Measurements from ENCODE around the gene ACE.

Gene ACE

DNA sequence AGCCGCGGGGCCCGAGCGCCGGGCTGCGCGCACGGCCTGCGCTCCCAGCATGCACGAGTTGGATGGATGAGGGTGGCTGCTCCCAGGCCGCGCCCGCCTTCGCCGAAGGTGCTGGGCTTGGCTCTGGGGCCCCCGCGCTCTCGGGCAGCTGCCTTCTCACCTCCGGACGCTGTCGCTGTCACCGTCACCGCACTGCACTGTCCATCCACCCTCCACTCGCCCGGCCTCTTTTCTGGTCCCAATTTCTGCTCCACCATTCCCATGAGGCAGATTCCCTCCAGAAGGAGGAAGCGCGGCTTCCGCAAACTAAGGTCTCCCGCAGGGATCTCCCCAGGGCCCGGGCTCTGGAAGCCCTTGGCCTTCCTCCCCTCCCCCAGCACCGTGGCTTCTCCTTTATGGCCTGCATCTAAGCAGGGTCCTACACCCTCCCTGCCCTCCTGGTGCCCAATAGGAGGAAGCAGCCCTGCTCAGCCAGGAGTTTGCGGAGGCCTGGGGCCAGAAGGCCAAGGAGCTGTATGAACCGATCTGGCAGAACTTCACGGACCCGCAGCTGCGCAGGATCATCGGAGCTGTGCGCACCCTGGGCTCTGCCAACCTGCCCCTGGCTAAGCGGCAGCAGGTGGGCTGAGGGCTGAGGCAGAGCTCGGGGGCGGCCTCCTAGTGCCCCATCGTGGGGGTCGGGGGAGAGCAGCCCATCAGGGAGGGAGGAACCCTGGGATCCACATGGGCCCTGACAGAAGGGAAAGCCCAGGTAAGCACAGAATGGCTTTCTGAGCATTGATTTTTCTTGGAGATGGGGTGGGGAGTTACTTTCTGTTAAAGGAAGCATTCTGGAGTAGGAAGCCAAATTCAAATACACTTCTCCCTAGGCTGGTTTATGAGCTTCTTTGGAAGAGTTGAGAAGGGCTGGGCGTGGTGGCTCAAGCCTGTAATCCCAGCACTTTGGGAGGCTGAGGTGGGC is 899 bp downstream of the ACE start:
- peak overlapping the region in 1 of 2 experiments; percentile 32 for H3K4me3 ChIP-seq (ENCODE audit: low read depth in 1 of 2, low read length in 1 of 2)
- H3K9me3 ChIP-seq: no peaks in the 10 kb centered on the region
- TF ChIP-seq, protein P1, sequence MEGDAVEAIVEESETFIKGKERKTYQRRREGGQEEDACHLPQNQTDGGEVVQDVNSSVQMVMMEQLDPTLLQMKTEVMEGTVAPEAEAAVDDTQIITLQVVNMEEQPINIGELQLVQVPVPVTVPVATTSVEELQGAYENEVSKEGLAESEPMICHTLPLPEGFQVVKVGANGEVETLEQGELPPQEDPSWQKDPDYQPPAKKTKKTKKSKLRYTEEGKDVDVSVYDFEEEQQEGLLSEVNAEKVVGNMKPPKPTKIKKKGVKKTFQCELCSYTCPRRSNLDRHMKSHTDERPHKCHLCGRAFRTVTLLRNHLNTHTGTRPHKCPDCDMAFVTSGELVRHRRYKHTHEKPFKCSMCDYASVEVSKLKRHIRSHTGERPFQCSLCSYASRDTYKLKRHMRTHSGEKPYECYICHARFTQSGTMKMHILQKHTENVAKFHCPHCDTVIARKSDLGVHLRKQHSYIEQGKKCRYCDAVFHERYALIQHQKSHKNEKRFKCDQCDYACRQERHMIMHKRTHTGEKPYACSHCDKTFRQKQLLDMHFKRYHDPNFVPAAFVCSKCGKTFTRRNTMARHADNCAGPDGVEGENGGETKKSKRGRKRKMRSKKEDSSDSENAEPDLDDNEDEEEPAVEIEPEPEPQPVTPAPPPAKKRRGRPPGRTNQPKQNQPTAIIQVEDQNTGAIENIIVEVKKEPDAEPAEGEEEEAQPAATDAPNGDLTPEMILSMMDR (IDR thresholded peaks at IDR 0.05): no peak
- H3K27ac ChIP-seq: no peak overlapping the region
- H3K36me3 ChIP-seq: no peaks in the 10 kb centered on the region
- H3K4me1 ChIP-seq (ENCODE audit: control insufficient read depth in 1 of 2, insufficient read depth in 1 of 2, low read depth in 1 of 2, low read length in 1 of 2): peaks cover 5 to 16% of the 10 kb centered on the region in 2 experiments
- H3K27me3 ChIP-seq: peaks cover 72% of the 10 kb centered on the region

DNA sequence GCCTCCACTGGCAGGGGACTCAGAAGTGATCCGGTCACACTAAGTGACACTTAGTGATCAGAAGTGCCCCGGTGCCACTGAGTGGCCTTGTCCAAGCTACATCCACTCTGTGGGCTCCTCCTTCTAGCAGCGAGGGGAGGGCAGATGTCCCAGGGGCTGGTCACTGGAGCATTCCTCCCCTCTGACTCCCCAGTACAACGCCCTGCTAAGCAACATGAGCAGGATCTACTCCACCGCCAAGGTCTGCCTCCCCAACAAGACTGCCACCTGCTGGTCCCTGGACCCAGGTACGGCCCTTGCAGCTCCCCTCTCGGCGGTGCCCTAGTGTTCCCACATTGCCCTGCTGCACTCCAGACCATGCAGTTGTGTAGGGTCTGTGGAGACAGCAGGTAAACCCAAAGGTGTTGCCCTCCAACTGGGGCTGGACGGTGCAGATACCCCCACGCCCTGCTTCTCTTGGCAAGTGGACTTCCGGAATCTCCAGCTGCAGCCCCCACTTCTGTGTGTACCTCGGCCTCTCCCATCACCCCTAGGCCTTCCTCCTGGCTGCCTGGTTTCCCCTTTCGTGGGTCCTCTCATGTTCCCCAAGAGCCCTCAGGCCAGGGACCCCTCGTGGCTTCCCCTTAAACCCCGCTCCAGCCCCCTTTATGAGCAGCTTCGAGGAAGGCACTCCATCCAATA is 2.1 kb downstream of the ACE start:
- no peak overlapping the region for H3K27ac ChIP-seq
- no peaks in the 10 kb centered on the region for H3K9me3 ChIP-seq
- no peak overlapping the region for H3K4me3 ChIP-seq (ENCODE audit: low read depth in 1 of 2, low read length in 1 of 2)
- TF ChIP-seq, protein P1 (IDR thresholded peaks at IDR 0.05): no peak
- H3K27me3 ChIP-seq: peaks cover 60% of the 10 kb centered on the region
- H3K36me3 ChIP-seq: no peaks in the 10 kb centered on the region
- H3K4me1 ChIP-seq (ENCODE audit: control insufficient read depth in 1 of 2, insufficient read depth in 1 of 2, low read depth in 1 of 2, low read length in 1 of 2): peaks cover 5 to 16% of the 10 kb centered on the region in 2 experiments

DNA sequence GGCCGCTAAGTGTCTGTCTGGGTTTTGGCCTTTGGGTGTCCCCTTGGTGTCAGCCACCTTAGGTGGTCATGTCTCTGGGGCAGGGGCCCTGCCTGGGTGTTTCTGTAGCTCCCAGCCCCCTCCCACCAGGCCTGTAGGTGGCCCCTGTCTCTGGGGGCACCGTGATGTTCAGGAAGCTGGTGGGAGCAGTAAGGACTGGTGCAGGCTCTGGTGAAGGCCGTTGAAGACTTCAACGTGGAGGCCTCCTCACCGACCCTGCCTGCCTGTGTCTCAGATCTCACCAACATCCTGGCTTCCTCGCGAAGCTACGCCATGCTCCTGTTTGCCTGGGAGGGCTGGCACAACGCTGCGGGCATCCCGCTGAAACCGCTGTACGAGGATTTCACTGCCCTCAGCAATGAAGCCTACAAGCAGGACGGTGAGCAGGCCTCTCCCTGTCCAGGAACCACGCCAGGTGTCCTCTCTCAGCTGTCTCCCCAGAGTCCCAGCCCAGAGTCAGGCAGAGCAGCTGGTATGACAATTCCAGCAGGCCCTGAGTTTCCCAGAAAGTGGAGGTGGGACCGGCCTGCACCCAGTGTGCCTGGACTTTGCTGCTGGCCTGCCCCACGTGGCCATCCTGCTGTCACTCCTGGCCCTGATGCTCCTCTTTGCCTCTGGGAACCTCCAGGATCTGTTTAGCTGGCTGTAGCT is 2.8 kb downstream of the ACE start:
- Histone ChIP-seq H3K36me3 (no peaks in the 10 kb centered on the region), H3K9me3 (no peaks in the 10 kb centered on the region), H3K4me3 (ENCODE audit: low read depth in 1 of 2, low read length in 1 of 2) (no peak overlapping the region), H3K27ac (no peak overlapping the region), H3K4me1 (ENCODE audit: control insufficient read depth in 1 of 2, insufficient read depth in 1 of 2, low read depth in 1 of 2, low read length in 1 of 2) (peaks cover 5 to 16% of the 10 kb centered on the region in 2 experiments), H3K27me3 (peaks cover 53% of the 10 kb centered on the region)
- TF ChIP-seq, protein P1 (IDR thresholded peaks at IDR 0.05): no peak

DNA sequence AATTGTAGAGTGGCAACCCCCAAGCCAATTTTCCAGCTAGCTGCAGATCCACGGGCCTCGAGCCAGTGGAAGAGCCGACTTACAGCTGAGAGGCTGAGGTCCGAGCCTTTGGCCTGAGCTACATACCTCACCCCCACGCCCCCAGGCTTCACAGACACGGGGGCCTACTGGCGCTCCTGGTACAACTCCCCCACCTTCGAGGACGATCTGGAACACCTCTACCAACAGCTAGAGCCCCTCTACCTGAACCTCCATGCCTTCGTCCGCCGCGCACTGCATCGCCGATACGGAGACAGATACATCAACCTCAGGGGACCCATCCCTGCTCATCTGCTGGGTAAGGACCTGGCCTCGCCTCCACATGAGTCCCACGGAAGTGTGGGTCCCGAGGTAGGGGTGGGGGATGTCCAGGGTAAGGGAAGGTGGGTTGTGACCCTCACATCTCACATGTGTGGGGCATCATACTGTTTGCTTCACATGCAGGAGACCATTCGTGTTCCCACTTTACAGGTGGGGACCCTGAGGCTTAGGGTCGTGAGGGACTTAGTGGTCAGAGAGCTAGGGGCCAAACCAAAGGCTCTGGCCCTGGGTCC is 3.4 kb downstream of the ACE start:
- TF ChIP-seq, protein P1 (IDR thresholded peaks at IDR 0.05): no peak
- no peak overlapping the region for H3K27ac ChIP-seq
- no peaks in the 10 kb centered on the region for H3K9me3 ChIP-seq
- no peaks in the 10 kb centered on the region for H3K36me3 ChIP-seq
- H3K4me1 ChIP-seq (ENCODE audit: control insufficient read depth in 1 of 2, insufficient read depth in 1 of 2, low read depth in 1 of 2, low read length in 1 of 2): peaks cover 5 to 16% of the 10 kb centered on the region in 2 experiments
- peaks cover 47% of the 10 kb centered on the region for H3K27me3 ChIP-seq
- no peak overlapping the region for H3K4me3 ChIP-seq (ENCODE audit: low read depth in 1 of 2, low read length in 1 of 2)

DNA sequence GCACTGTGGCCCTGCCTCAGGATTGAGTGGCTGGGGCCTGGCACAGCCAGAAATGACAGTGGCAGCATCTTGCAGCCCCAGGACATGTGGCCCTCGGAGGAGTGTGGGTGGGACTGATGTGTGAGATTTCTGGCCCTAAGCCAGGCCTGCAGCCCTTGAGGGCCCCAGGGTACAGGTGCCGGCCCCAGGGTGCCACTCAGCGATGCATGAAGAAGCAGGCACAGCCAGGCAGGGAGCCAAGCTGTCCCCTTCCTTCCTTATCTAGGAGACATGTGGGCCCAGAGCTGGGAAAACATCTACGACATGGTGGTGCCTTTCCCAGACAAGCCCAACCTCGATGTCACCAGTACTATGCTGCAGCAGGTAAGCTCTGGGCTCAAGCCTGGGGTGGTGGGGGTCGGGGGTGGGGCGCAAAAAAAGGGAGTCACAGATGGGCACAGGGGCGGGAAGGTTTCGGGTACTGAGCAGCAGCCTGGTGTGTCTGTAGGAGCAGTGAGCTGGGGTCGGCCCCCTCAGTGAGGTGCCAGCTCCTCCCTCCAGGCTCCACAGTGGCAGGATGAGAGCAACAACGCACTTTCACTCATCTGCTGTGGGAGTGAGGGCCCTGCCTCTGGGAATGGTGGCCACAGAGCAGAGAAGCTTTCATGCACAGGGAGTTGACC is 4.1 kb downstream of the ACE start:
- TF ChIP-seq, protein P1 (IDR thresholded peaks at IDR 0.05): no peak

More for the DNA sequence above, 4.1 kb downstream of the ACE start:
- Histone ChIP-seq H3K27ac (no peak overlapping the region), H3K4me3 (ENCODE audit: low read depth in 1 of 2, low read length in 1 of 2) (no peak overlapping the region), H3K36me3 (no peaks in the 10 kb centered on the region), H3K9me3 (no peaks in the 10 kb centered on the region), H3K4me1 (ENCODE audit: control insufficient read depth in 1 of 2, insufficient read depth in 1 of 2, low read depth in 1 of 2, low read length in 1 of 2) (peaks cover 5 to 16% of the 10 kb centered on the region in 2 experiments), H3K27me3 (peaks cover 40% of the 10 kb centered on the region)
